Gastroesophageal sphincter (tissue), 4 donors: Measurements from ENCODE around the gene HDLBP. TPM values are rescaled to one million over a fixed set of nuclear protein-coding genes. Genes with fewer than 3 reads are reported as not detected.

Experiments
- ATAC-seq: fragments of 150-250 bp; one replicate; pipeline ENCODE4 v1.9.1; 2016; ENCODE audit warnings: mild to moderate bottlenecking, moderate library complexity
- H3K27ac ChIP-seq, 4 donors: fragments of 200-600 bp; sonication (generic) in 3 of 4; 1 replicate in 3 of 4; 2 replicates in 1 of 4; pipeline ENCODE4 v1.5.1; 2016 to 2019
- H3K27me3 ChIP-seq: fragments of 200-600 bp; sonication (generic); one replicate; pipeline ENCODE4 v1.5.1; 2019
- H3K36me3 ChIP-seq, 2 donors: fragments of 200-600 bp; sonication (generic); one replicate each; pipeline ENCODE4 v1.5.1; 2019; ENCODE audit warnings: control low read depth in 1 of 2
- H3K4me1 ChIP-seq, 3 donors: fragments of 200-600 bp; sonication (generic); 1 replicate in 2 of 3; 2 replicates in 1 of 3; pipeline ENCODE4 v1.5.1; 2016 to 2019; ENCODE audit warnings: control low read depth in 2 of 3
- H3K4me3 ChIP-seq, 2 donors: fragments of 200-600 bp; sonication (generic); one replicate each; pipeline ENCODE4 v1.5.1; 2019; ENCODE audit warnings: mild to moderate bottlenecking in 1 of 2, moderate library complexity in 1 of 2
- H3K9me3 ChIP-seq, 3 donors: fragments of 200-600 bp; sonication (generic); one replicate each; pipeline ENCODE4 v1.5.1; 2017 to 2019; ENCODE audit warnings: control low read depth in 2 of 3
- CTCF ChIP-seq, 4 experiments: fragments of 200-600 bp in 2 of 4; fragments of 450-650 bp in 2 of 4; sonication (generic) in 1 of 4; IDR thresholded peaks; one replicate each; pipeline ENCODE4 v1.5.1; 2017 to 2019; ENCODE audit warnings: antibody characterized with exemption in 4 of 4, mild to moderate bottlenecking in 2 of 4, moderate library complexity in 2 of 4
- EP300 ChIP-seq: sonication (generic); formaldehyde crosslinking; IDR thresholded peaks from one replicate; pipeline ENCODE4 v1.6.1; 2017; ENCODE audit warnings: antibody characterized with exemption, mild to moderate bottlenecking
- POLR2A ChIP-seq, 2 donors: fragments of 450-650 bp; IDR thresholded peaks; one replicate each; pipeline ENCODE4 v1.6.1; 2017; ENCODE audit warnings: antibody characterized with exemption in 2 of 2, mild to moderate bottlenecking in 2 of 2, moderate library complexity in 1 of 2
- POLR2AphosphoS5 ChIP-seq: sonication (generic); formaldehyde crosslinking; IDR thresholded peaks from one replicate; pipeline ENCODE4 v1.6.1; 2017; ENCODE audit warnings: antibody characterized with exemption
- WGBS, 2 donors: methylation state at CpG; one replicate each; pipeline ENCODE4 v1.1.5; 2018; ENCODE audit warnings: low coverage in 1 of 2; 5-methylcytosine and 5-hydroxymethylcytosine counted together
- total RNA-seq, 4 donors: library from RNA; depleted of rRNA; stranded (reverse); fragments of >200 nt; gene quantifications; one replicate each; pipeline ENCODE4 v1.1.0, GENCODE V29; 2016

The HDLBP gene
- total RNA-seq, 4 donors from 2014 or later = 279 to 367 (median 295) TPM

- Histone ChIP-seq H3K27ac (no peak overlapping the region), H3K9me3 (no peaks in the 10 kb centered on the region), H3K27me3 (no peaks in the 10 kb centered on the region), H3K36me3 (no peaks in the 10 kb centered on the region), H3K4me3 (no peak overlapping the region), H3K4me1 (peaks cover 0 to 47% (median 9%) of the 10 kb centered on the region in 3 donors)
- TF ChIP-seq CTCF (IDR thresholded peaks at IDR 0.05) (no peak), EP300 (no peak), POLR2A (IDR thresholded peaks at IDR 0.05) (no peak), POLR2AphosphoS5 (no peak)
- 73 to 94% methylated on average over 6 of the region's 6 CpGs for WGBS, 2 donors
- ATAC-seq = no peak
Measured at GRCh38 chr2:241291153-241291552, 24.3 kb downstream of the HDLBP start.

- Histone ChIP-seq H3K36me3 (no peaks in the 10 kb centered on the region), H3K27me3 (no peaks in the 10 kb centered on the region), H3K4me3 (no peak overlapping the region), H3K4me1 (peaks cover 0 to 36% (median 9%) of the 10 kb centered on the region in 3 donors), H3K27ac (no peak overlapping the region), H3K9me3 (no peaks in the 10 kb centered on the region)
- WGBS, 2 donors = 60% methylated on average over 3 of the region's 3 CpGs
- no peak for ATAC-seq
- no peak for TF ChIP-seq POLR2A (IDR thresholded peaks at IDR 0.05)
- no peak for TF ChIP-seq POLR2AphosphoS5
- TF ChIP-seq EP300 = no peak
Measured at GRCh38 chr2:241289597-241289996, 25.9 kb downstream of the HDLBP start.

GRCh38 chr2:241289053-241289452, 26.4 kb downstream of the HDLBP start:
- 38 to 65% methylated on average over 4 of the region's 4 CpGs for WGBS, 2 donors
- TF ChIP-seq POLR2A (IDR thresholded peaks at IDR 0.05) (no peak), POLR2AphosphoS5 (no peak), EP300 (no peak), CTCF (IDR thresholded peaks at IDR 0.05) (no peak)
- no peak for ATAC-seq

GRCh38 chr2:241288324-241288888, 27.1 kb downstream of the HDLBP start:
- 75 to 93% methylated on average over 3 of the region's 3 CpGs for WGBS, 2 donors
- TF ChIP-seq POLR2AphosphoS5 (no peak), EP300 (no peak), CTCF (IDR thresholded peaks at IDR 0.05) (no peak), POLR2A (IDR thresholded peaks at IDR 0.05) (no peak)
- no peak for ATAC-seq

More at GRCh38 chr2:241289053-241289452, 26.4 kb downstream of the HDLBP start:
- Histone ChIP-seq H3K9me3 (no peaks in the 10 kb centered on the region), H3K27ac (no peak overlapping the region), H3K4me3 (no peak overlapping the region), H3K4me1 (peaks cover 0 to 39% (median 9%) of the 10 kb centered on the region in 3 donors), H3K36me3 (no peaks in the 10 kb centered on the region), H3K27me3 (no peaks in the 10 kb centered on the region)

GRCh38 chr2:241286348-241287090, 29.0 kb downstream of the HDLBP start:
- H3K27me3 ChIP-seq = no peaks in the 10 kb centered on the region
- no peaks in the 10 kb centered on the region for H3K36me3 ChIP-seq
- TF ChIP-seq POLR2AphosphoS5 (no peak), EP300 (no peak)
- no peaks in the 10 kb centered on the region for H3K9me3 ChIP-seq
- no peak overlapping the region for H3K27ac ChIP-seq
- 72 to 83% methylated on average over 3 to 5 of the region's 9 CpGs for WGBS, 2 donors
- ATAC-seq = no peak
- H3K4me1 ChIP-seq = peaks cover 0 to 51% (median 9%) of the 10 kb centered on the region in 3 donors
- no peak overlapping the region for H3K4me3 ChIP-seq

More at GRCh38 chr2:241288324-241288888, 27.1 kb downstream of the HDLBP start:
- H3K27ac ChIP-seq = no peak overlapping the region
- H3K4me3 ChIP-seq = no peak overlapping the region
- H3K4me1 ChIP-seq = peaks cover 0 to 39% (median 9%) of the 10 kb centered on the region in 3 donors
- no peaks in the 10 kb centered on the region for H3K9me3 ChIP-seq
- no peaks in the 10 kb centered on the region for H3K27me3 ChIP-seq
- H3K36me3 ChIP-seq = no peaks in the 10 kb centered on the region

- Histone ChIP-seq H3K27me3 (no peaks in the 10 kb centered on the region), H3K4me1 (peaks cover 0 to 59% (median 9%) of the 10 kb centered on the region in 3 donors), H3K9me3 (no peaks in the 10 kb centered on the region), H3K27ac (no peak overlapping the region), H3K4me3 (no peak overlapping the region), H3K36me3 (no peaks in the 10 kb centered on the region)
- no peak for ATAC-seq
- WGBS, 2 donors = 86 to 93% methylated on average over 1 of the region's 1 CpG
- TF ChIP-seq EP300 (no peak), POLR2AphosphoS5 (no peak), CTCF (IDR thresholded peaks at IDR 0.05) (no peak), POLR2A (IDR thresholded peaks at IDR 0.05) (no peak)
Measured at GRCh38 chr2:241285596-241285995, 29.9 kb downstream of the HDLBP start.
